Liver (tissue), 9 donors: Measurements from ENCODE around the gene SERPINB10. TPM values are rescaled to one million over a fixed set of nuclear protein-coding genes. Genes with fewer than 3 reads are reported as not detected.

Source experiments
- DNase-seq: peaks from one replicate; pipeline ENCODE4 v3.0.0-alpha.2; 2017; ENCODE audit warnings: low spot score
- H3K27ac ChIP-seq, 2 donors: one replicate each; pipeline ENCODE4 v1.7.0; 2013; ENCODE audit warnings: inconsistent platforms in 2 of 2, low read length in 2 of 2, control low read depth in 1 of 2, low read depth in 1 of 2, mild to moderate bottlenecking in 1 of 2
- H3K27me3 ChIP-seq, 4 donors: one replicate each; pipeline versions ENCODE4 v1.6.1 to v1.7.0; 2013; ENCODE audit warnings: low read length in 3 of 4, inconsistent platforms in 1 of 4, mild to moderate bottlenecking in 1 of 4, moderate library complexity in 1 of 4; ENCODE audit not compliant: control insufficient read depth in 4 of 4, insufficient read depth in 4 of 4
- H3K36me3 ChIP-seq, 4 donors: one replicate each; pipeline versions ENCODE4 v1.6.1 to v1.7.0; 2013; ENCODE audit warnings: low read length in 3 of 4, mild to moderate bottlenecking in 3 of 4, low read depth in 1 of 4, moderate library complexity in 1 of 4; ENCODE audit not compliant: control insufficient read depth in 4 of 4, insufficient read depth in 3 of 4
- H3K4me1 ChIP-seq, 4 donors: one replicate each; pipeline versions ENCODE4 v1.6.1 to v1.7.0; 2013; ENCODE audit warnings: low read length in 3 of 4, mild to moderate bottlenecking in 3 of 4, moderate library complexity in 1 of 4; ENCODE audit not compliant: control insufficient read depth in 4 of 4, insufficient read depth in 4 of 4
- H3K4me3 ChIP-seq, 3 donors: one replicate each; pipeline versions ENCODE4 v1.6.1 to v1.7.0; 2013; ENCODE audit warnings: low read length in 3 of 3, control low read depth in 1 of 3, low read depth in 1 of 3, mild to moderate bottlenecking in 1 of 3
- H3K9ac ChIP-seq, 2 donors: one replicate each; pipeline ENCODE4 v1.7.0; 2013; ENCODE audit warnings: low read length in 2 of 2, mild to moderate bottlenecking in 2 of 2, moderate library complexity in 2 of 2, control low read depth in 1 of 2, low read depth in 1 of 2
- H3K9me3 ChIP-seq, 4 donors: one replicate each; pipeline versions ENCODE4 v1.6.1 to v1.7.0; 2013; ENCODE audit warnings: low read length in 3 of 4; ENCODE audit not compliant: control insufficient read depth in 4 of 4
- ATF3 ChIP-seq: IDR thresholded peaks from 2 replicates; pipeline ENCODE4 v1.6.1; 2016; ENCODE audit warnings: antibody characterized with exemption
- CTCF ChIP-seq: fragments of 150-350 bp; IDR thresholded peaks from 2 replicates; pipeline ENCODE4 v1.5.1; 2017; ENCODE audit warnings: improper control_type of control experiment, low read depth, low read length; ENCODE audit not compliant: missing input control
- EGR1 ChIP-seq, 2 donors: IDR thresholded peaks; 2 replicates each; pipeline ENCODE4 v1.6.1; 2016 to 2018; ENCODE audit warnings: antibody characterized with exemption in 2 of 2, low read depth in 2 of 2
- FOXA1 ChIP-seq: IDR thresholded peaks from 2 replicates; pipeline ENCODE4 v1.6.1; 2016; ENCODE audit warnings: antibody characterized with exemption
- FOXA2 ChIP-seq: IDR thresholded peaks from 2 replicates; pipeline ENCODE4 v1.6.1; 2016; ENCODE audit warnings: antibody characterized with exemption
- GABPA ChIP-seq, 2 donors: IDR thresholded peaks in 1 of 2; conservative IDR thresholded peaks in 1 of 2; 2 replicates each; pipeline ENCODE4 v1.6.1; 2016; ENCODE audit warnings: antibody characterized with exemption in 2 of 2, mild to moderate bottlenecking in 1 of 2, moderate library complexity in 1 of 2
- HNF4A ChIP-seq, 2 donors: conservative IDR thresholded peaks; 2 replicates each; pipeline ENCODE4 v1.6.1; 2016; ENCODE audit warnings: antibody characterized with exemption in 2 of 2, mild to moderate bottlenecking in 2 of 2
- HNF4G ChIP-seq: IDR thresholded peaks from 2 replicates; pipeline ENCODE4 v1.6.1; 2016; ENCODE audit warnings: antibody characterized with exemption
- JUND ChIP-seq, 2 donors: IDR thresholded peaks; 2 replicates each; pipeline ENCODE4 v1.6.1; 2016; ENCODE audit warnings: antibody characterized with exemption in 2 of 2
- MAX ChIP-seq: IDR thresholded peaks from 2 replicates; pipeline ENCODE4 v1.6.1; 2016; ENCODE audit warnings: antibody characterized with exemption
- NR2F2 ChIP-seq: IDR thresholded peaks from 2 replicates; pipeline ENCODE4 v1.6.1; 2016; ENCODE audit warnings: antibody characterized with exemption
- RAD21 ChIP-seq, 2 donors: IDR thresholded peaks; 2 replicates each; pipeline ENCODE4 v1.6.1; 2016; ENCODE audit warnings: antibody characterized with exemption in 2 of 2, mild to moderate bottlenecking in 2 of 2
- REST ChIP-seq: IDR thresholded peaks from 2 replicates; pipeline ENCODE4 v1.6.1; 2016; ENCODE audit warnings: antibody characterized with exemption, mild to moderate bottlenecking
- RXRA ChIP-seq, 2 donors: IDR thresholded peaks; 2 replicates each; pipeline ENCODE4 v1.6.1; 2017 to 2018; ENCODE audit warnings: antibody characterized with exemption in 2 of 2, mild to moderate bottlenecking in 1 of 2
- SP1 ChIP-seq: IDR thresholded peaks from 2 replicates; pipeline ENCODE4 v1.6.1; 2018; ENCODE audit warnings: antibody characterized with exemption, mild to moderate bottlenecking
- TAF1 ChIP-seq: conservative IDR thresholded peaks from 2 replicates; pipeline ENCODE4 v1.6.1; 2016; ENCODE audit warnings: antibody characterized with exemption, mild to moderate bottlenecking
- YY1 ChIP-seq: IDR thresholded peaks from 2 replicates; pipeline ENCODE4 v1.6.1; 2016; ENCODE audit warnings: antibody characterized with exemption, mild to moderate bottlenecking
- ZBTB33 ChIP-seq: IDR thresholded peaks from 2 replicates; pipeline ENCODE4 v1.6.1; 2016; ENCODE audit warnings: antibody characterized with exemption
- WGBS: extraction: QIAGEN DNeasy Blood & Tissue Kit; methylation state at CpG from one replicate; pipeline ENCODE4 v1.1.7; 2013; 5-methylcytosine and 5-hydroxymethylcytosine counted together
- polyA plus RNA-seq, 2 donors: library from polyadenylated mRNA; stranded (reverse) in 1 of 2; unstranded in 1 of 2; fragments of 200-250 nt in 1 of 2; fragments of >200 nt in 1 of 2; fragmentation: Nextera tagmentation in 1 of 2; extraction: Ambion mirVana in 1 of 2; gene quantifications; one replicate each; pipeline versions ENCODE4 v1.2.1 to v1.2.3, GENCODE V29; 2013 to 2015
- total RNA-seq, 2 donors: library from RNA; depleted of rRNA; stranded (reverse); fragments of >200 nt; gene quantifications; one replicate each; pipeline ENCODE4 v1.2.3, GENCODE V29; 2014
- donor health status: healthy.
- donor health status: healthy.
- donor health status: healthy.
- donor health status: healthy.
- donor health status: healthy.

SERPINB10 gene
- total and polyA plus RNA-seq, 4 donors, result 4.6 TPM; not detected in 3

- peaks cover 0 to 2% (median 0%) of the 10 kb centered on the region in 4 donors for H3K27me3 ChIP-seq
- 82% methylated on average over 2 of the region's 2 CpGs for WGBS
Measured at GRCh38 chr18:63922049-63922448, 14.3 kb downstream of the SERPINB10 start.

GRCh38 chr18:63924551-63924950, 16.8 kb downstream of the SERPINB10 start:
- Histone ChIP-seq H3K9ac (no peak overlapping the region), H3K27me3 (no peaks in the 10 kb centered on the region), H3K36me3 (no peaks in the 10 kb centered on the region), H3K4me1 (no peaks in the 10 kb centered on the region), H3K4me3 (no peak overlapping the region), H3K9me3 (no peaks in the 10 kb centered on the region), H3K27ac (no peak overlapping the region)
- TF ChIP-seq GABPA (IDR thresholded peaks at IDR 0.05 in 1 of 2, conservative IDR thresholded peaks at IDR 0.05 in 1 of 2) (no peak), FOXA2 (no peak), NR2F2 (no peak), CTCF (no peak), TAF1 (no peak), EGR1 (IDR thresholded peaks at IDR 0.05; ENCODE audit: low read depth in 2 of 2) (no peak), SP1 (no peak), ATF3 (no peak), HNF4A (conservative IDR thresholded peaks at IDR 0.05) (no peak), RAD21 (IDR thresholded peaks at IDR 0.05) (no peak), MAX (no peak), RXRA (IDR thresholded peaks at IDR 0.05) (no peak), ZBTB33 (no peak), YY1 (no peak), HNF4G (no peak), FOXA1 (no peak), REST (no peak)
- WGBS, result 75% methylated on average over 1 of the region's 1 CpG
- DNase-seq, result no peak

More at GRCh38 chr18:63922049-63922448, 14.3 kb downstream of the SERPINB10 start:
- no peak for DNase-seq
- Histone ChIP-seq H3K4me1 (no peaks in the 10 kb centered on the region), H3K27ac (no peak overlapping the region), H3K9me3 (no peaks in the 10 kb centered on the region), H3K4me3 (no peak overlapping the region), H3K9ac (no peak overlapping the region), H3K36me3 (no peaks in the 10 kb centered on the region)
- TF ChIP-seq HNF4G, result no peak
- no peak for TF ChIP-seq JUND (IDR thresholded peaks at IDR 0.05)
